ENCODE data around the gene SLC38A1. TPM values are rescaled to one million over a fixed set of nuclear protein-coding genes. Genes with fewer than 3 reads are reported as not detected.
A peak's percentile ranks its signal among the peaks of the same experiment; 100 is the strongest.

The SLC38A1 gene
- total RNA-seq, 1 donor from 2014 or later, result 314 TPM

DNA sequence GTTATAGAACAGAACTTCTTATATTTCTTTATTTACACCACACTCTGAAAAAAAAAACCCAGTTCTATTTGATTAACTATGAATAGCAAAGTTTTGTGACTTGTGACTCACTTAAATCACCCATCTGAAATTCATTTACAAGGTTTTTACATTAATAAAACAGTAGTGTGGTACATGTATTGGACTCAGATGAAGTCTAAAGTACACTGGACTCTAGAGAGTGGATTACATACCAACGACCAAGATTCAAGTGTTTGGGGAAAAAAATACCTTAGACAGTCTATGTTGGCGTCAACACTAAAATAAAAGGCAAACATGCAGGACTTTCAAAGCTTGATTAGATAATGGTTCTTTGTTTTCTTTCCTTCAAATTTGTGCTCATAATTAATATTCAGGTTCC lies 85.7 kb downstream of the SLC38A1 start:
- ATAC-seq (ENCODE audit: low read depth), result no peak
- DNase-seq, result no peak
- ChIA-PET POLR2A (no interaction called here), CTCF (no interaction called here)
- H3K27me3 Mint-ChIP-seq, result no peaks in the 10 kb centered on the region
- H3K36me3 Mint-ChIP-seq (ENCODE audit: low read depth), result peaks cover 45% of the 10 kb centered on the region
- TF ChIP-seq, protein P1, sequence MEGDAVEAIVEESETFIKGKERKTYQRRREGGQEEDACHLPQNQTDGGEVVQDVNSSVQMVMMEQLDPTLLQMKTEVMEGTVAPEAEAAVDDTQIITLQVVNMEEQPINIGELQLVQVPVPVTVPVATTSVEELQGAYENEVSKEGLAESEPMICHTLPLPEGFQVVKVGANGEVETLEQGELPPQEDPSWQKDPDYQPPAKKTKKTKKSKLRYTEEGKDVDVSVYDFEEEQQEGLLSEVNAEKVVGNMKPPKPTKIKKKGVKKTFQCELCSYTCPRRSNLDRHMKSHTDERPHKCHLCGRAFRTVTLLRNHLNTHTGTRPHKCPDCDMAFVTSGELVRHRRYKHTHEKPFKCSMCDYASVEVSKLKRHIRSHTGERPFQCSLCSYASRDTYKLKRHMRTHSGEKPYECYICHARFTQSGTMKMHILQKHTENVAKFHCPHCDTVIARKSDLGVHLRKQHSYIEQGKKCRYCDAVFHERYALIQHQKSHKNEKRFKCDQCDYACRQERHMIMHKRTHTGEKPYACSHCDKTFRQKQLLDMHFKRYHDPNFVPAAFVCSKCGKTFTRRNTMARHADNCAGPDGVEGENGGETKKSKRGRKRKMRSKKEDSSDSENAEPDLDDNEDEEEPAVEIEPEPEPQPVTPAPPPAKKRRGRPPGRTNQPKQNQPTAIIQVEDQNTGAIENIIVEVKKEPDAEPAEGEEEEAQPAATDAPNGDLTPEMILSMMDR (IDR thresholded peaks at IDR 0.05), result no peak
- intact Hi-C loops (cut with micrococcal nuclease), result no loop called here
- no peak overlapping the region for H3K4me3 Mint-ChIP-seq
- peaks cover 97% of the 10 kb centered on the region for H3K4me1 Mint-ChIP-seq
- peak overlapping the region; percentile 25 for H3K27ac Mint-ChIP-seq
- no peaks in the 10 kb centered on the region for H3K9me3 Mint-ChIP-seq

DNA sequence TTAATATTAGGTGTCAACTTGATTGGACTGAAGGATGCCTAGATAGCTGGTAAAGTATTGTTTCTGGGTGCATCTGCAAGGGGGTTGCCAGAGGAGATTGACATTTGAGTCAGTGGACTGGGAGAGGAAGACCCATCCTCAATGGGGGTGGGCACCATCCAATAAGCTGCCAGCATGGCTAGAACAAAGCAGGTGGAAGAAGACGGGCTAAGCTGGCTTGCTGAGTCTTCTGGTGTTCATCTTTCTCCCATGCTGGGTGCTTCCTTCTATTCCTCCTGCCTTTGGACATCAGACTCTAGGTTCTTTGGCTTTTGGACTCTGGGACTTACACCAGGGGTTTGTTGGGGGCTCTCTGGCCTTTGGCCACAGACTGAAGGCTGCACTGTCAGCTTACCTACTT lies 87.4 kb downstream of the SLC38A1 start:
- CTCF ChIA-PET, result no interaction called here
- no peaks in the 10 kb centered on the region for H3K9me3 Mint-ChIP-seq
- peaks cover 36% of the 10 kb centered on the region for H3K36me3 Mint-ChIP-seq (ENCODE audit: low read depth)
- ATAC-seq (ENCODE audit: low read depth) (no peak), DNase-seq (no peak)
- peak overlapping the region; percentile 74 for H3K27ac Mint-ChIP-seq
- TF ChIP-seq, protein P1 (IDR thresholded peaks at IDR 0.05), result no peak
- intact Hi-C loops (cut with micrococcal nuclease), result no loop called here
- H3K27me3 Mint-ChIP-seq, result no peaks in the 10 kb centered on the region
- peak overlapping the region; percentile 8 for H3K4me3 Mint-ChIP-seq
- POLR2A ChIA-PET, result interaction anchor here (6.6 kb wide), 1 partner anchor 88 kb away, joined by 39 read pairs; the partner anchor contains the start of gene SLC38A1
- peaks cover 97% of the 10 kb centered on the region for H3K4me1 Mint-ChIP-seq

DNA sequence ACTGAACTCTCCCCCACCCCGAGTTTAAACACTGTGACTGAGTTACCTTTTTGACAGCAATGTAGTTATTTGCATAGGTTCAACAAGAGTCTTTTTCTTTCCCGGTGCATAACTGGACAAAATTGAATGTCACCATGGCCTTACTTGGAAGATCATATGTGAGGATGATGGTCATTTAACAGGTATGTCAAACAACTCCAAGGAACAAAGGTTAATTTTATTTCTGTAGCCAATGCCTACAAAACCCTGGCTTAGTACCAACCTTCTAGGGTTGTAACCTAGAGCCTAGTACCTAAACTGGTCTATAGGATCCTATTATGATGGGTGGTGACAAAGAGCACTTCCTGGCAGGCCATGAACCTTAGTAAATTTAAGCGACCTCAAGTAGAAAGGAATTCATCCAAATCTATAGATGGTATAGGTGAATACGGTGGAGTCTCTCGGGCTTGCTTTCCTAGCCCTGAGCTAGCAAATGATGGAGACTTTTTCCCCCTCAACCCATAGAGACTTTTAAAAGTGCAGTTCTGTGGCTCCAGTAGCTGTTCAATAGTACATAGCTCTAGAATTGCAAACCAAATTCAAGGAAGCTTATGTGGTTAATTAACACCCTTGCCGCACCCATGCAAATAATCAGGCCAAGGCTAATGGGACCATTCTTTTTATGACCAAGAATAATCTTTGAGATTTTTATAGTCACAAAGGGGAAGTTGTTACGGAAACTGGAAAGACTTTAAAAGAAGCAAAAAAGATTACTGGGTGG lies 89.0 kb downstream of the SLC38A1 start:
- peak overlapping the region; percentile 82 for H3K27ac Mint-ChIP-seq
- no peaks in the 10 kb centered on the region for H3K9me3 Mint-ChIP-seq
- H3K36me3 Mint-ChIP-seq (ENCODE audit: low read depth), result peaks cover 27% of the 10 kb centered on the region
- DNase-seq, result no peak
- ATAC-seq (ENCODE audit: low read depth), result peak; percentile 60
- no peaks in the 10 kb centered on the region for H3K27me3 Mint-ChIP-seq
- H3K4me1 Mint-ChIP-seq, result peaks cover 98% of the 10 kb centered on the region
- POLR2A ChIA-PET, result interaction anchor here (1.3 to 6.6 kb wide), 4 partner anchors 25 to 89 kb away, joined by 4 to 39 read pairs (median 5); partner anchors contain the start of gene SLC38A1
- H3K4me3 Mint-ChIP-seq, result peak overlapping the region; percentile 69
- intact Hi-C loops (cut with micrococcal nuclease), result loop anchor here (1.0 to 10.0 kb wide), 4 partner anchors 8 to 1525 kb away; partner anchors contain the start of gene RPAP3
- CTCF ChIA-PET, result interaction anchor here (1.0 to 1.1 kb wide), 2 partner anchors 8 to 55 kb away, joined by 3 to 5 read pairs; no protein-coding TSS in a partner anchor
- TF ChIP-seq, protein P1 (IDR thresholded peaks at IDR 0.05), result no peak

DNA sequence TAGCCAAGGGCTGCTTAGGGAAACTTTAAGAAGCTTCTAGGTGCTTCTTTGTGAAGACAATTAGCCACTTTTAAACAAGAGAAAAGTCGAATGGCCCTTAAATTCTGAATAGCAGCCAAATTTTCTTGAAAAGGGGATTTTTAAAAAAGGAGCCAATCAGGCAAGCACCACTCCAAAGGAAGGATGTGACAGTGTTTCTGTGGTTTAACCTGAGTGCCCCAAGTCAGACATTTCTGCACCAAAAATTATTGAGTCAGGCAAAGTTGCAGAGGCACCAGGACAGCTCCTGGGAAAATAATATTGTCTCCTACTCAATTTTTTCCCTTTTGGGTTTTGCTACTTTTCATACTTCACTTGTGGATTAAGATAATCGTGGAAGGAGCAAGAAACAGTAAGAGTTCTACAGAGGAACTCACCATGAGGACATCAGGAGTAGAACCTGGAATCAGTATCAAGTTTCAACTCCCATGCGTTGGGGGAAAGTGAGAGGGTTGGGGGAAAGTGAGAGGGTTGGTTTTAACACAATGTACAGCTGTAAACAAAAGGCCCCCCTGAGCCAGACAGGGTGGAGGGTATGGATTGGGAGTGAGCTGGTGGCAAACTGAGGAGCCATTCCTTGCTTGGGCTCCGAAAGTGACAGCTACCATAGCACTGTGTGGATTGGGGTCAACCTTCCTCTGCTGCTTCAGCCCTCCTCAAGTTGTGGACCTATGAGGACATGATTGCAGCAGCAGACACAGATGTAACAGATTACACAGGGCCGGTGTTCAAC lies 90.8 kb downstream of the SLC38A1 start:
- Mint-ChIP-seq H3K27ac (peak overlapping the region; percentile 80), H3K4me1 (peaks cover 97% of the 10 kb centered on the region), H3K27me3 (no peaks in the 10 kb centered on the region), H3K9me3 (no peaks in the 10 kb centered on the region), H3K36me3 (ENCODE audit: low read depth) (peaks cover 16% of the 10 kb centered on the region), H3K4me3 (peak overlapping the region; percentile 58)
- POLR2A ChIA-PET, result interaction anchor here (0.6 to 6.6 kb wide), 7 partner anchors 10 to 282 kb away, joined by 3 to 39 read pairs (median 6); partner anchors contain the start of gene SLC38A1
- DNase-seq (no peak), ATAC-seq (ENCODE audit: low read depth) (no peak)
- TF ChIP-seq, protein P1 (IDR thresholded peaks at IDR 0.05), result no peak
- intact Hi-C loops (cut with micrococcal nuclease), result loop anchor here (1.0 to 10.0 kb wide), 3 partner anchors 29 to 1527 kb away; partner anchors contain the start of gene RPAP3
- CTCF ChIA-PET, result interaction anchor here (1.0 kb wide), 1 partner anchor 106 kb away, joined by 3 read pairs; no protein-coding TSS in a partner anchor
